Adrenal gland (tissue), 12 donors: ENCODE results near the gene ANXA8. TPM values are rescaled to one million over a fixed set of nuclear protein-coding genes. Genes with fewer than 3 reads are reported as not detected.
"Not testable (repeated sequence)": the region's sequence is repeated elsewhere in the genome, so short reads cannot be mapped to it uniquely, and the experiment has no call there.

Source experiments
- DNase-seq, 7 donors: peaks; one replicate each; pipeline ENCODE4 v3.0.0-alpha.2; 2019 to 2020
- H3K27ac ChIP-seq, 5 donors: fragments of 200-600 bp; sonication (generic) in 4 of 5; 1 replicate in 3 of 5; 2 replicates in 2 of 5; pipeline versions ENCODE4 v1.5.1 to v1.8.0; 2016 to 2020; ENCODE audit warnings: mild to moderate bottlenecking in 1 of 5
- H3K27me3 ChIP-seq: fragments of 200-600 bp; 2 replicates; pipeline ENCODE4 v1.8.0; 2021
- H3K36me3 ChIP-seq, 2 donors: fragments of 200-600 bp; replicated peaks in 1 of 2; 1 replicate in 1 of 2; 2 replicates in 1 of 2; pipeline versions ENCODE4 v1.5.1 to v1.8.0; 2018 to 2022
- H3K4me1 ChIP-seq, 2 donors: fragments of 200-600 bp; replicated peaks in 1 of 2; 1 replicate in 1 of 2; 2 replicates in 1 of 2; pipeline versions ENCODE4 v1.5.1 to v1.8.0; 2018 to 2021
- H3K4me3 ChIP-seq, 4 donors: fragments of 200-600 bp; sonication (generic) in 3 of 4; one replicate each; pipeline ENCODE4 v1.5.1; 2016 to 2018
- H3K9me3 ChIP-seq, 3 donors: fragments of 200-600 bp; sonication (generic) in 1 of 3; replicated peaks in 1 of 3; 1 replicate in 2 of 3; 2 replicates in 1 of 3; pipeline versions ENCODE4 v1.5.1 to v1.8.0; 2016 to 2021
- POLR2A ChIP-seq, 2 donors: fragments of 450-650 bp; IDR thresholded peaks; one replicate each; pipeline ENCODE4 v1.6.1; 2017; ENCODE audit warnings: antibody characterized with exemption in 2 of 2, mild to moderate bottlenecking in 2 of 2, moderate library complexity in 1 of 2
- WGBS, 4 donors: extraction: QIAGEN DNeasy Blood & Tissue Kit in 2 of 4; methylation state at CpG; one replicate each; pipeline versions ENCODE4 v1.1.5 to v1.1.7; 2013 to 2017; 5-methylcytosine and 5-hydroxymethylcytosine counted together
- intact Hi-C, 2 donors: fragments of 100-400 bp; cut with DNase I; formaldehyde crosslinking; loops; one replicate each; pipeline versions ENCODE4 v1.14.1 to v1.15.0; 2022 to 2023
- polyA plus RNA-seq, 3 donors: library from polyadenylated mRNA; stranded (reverse); fragments of 200-250 nt in 2 of 3; fragments of 350-450 nt in 1 of 3; fragmentation: Illumina TruSeq in 1 of 3; extraction: RNeasy Lipid Tissue Mini Kit (QIAGEN cat#74804) in 1 of 3; gene quantifications; one replicate each; pipeline ENCODE4 v1.2.3, GENCODE V29; 2013 to 2014
- total RNA-seq, 9 donors: library from RNA; depleted of rRNA in 4 of 9; stranded (reverse); fragments of >200 nt in 4 of 9; fragments of 120-200 nt in 1 of 9; fragmentation: NEBNext Ultra II Directional in 1 of 9; extraction: Animal tissue kit (Norgen Biotek cat#: 25700) in 1 of 9; gene quantifications; one replicate each; pipeline versions ENCODE4 v1.1.0 to v1.2.4, GENCODE V29; 2013 to 2023
- TF ChIP-seq, protein P1 (sequence below), 6 experiments: fragments of 450-650 bp in 4 of 6; fragments of 200-600 bp in 2 of 6; sonication (generic) in 1 of 6; IDR thresholded peaks; 1 replicate in 5 of 6; 2 replicates in 1 of 6; pipeline versions ENCODE4 v1.5.1 to v1.8.0; 2016 to 2021; ENCODE audit warnings: antibody characterized with exemption in 6 of 6, mild to moderate bottlenecking in 2 of 6, moderate library complexity in 1 of 6
- donor health status: healthy with polysubstance abuse.
- donor health status: Bipolar disorder and iron deficiency.
- donor health status: DM: yes; HTN: yes; CAD: no.
- donor health status: DM: no; HTN: no; CAD: no.
- donor health status: DM: no; HTN: no; CAD: no.
- donor health status: DM: yes; HTN: yes; CAD: no.

ANXA8 gene
- total and polyA plus RNA-seq, 12 donors: 0.33 to 2.2 (median 0.81) TPM; not detected in 3

DNA sequence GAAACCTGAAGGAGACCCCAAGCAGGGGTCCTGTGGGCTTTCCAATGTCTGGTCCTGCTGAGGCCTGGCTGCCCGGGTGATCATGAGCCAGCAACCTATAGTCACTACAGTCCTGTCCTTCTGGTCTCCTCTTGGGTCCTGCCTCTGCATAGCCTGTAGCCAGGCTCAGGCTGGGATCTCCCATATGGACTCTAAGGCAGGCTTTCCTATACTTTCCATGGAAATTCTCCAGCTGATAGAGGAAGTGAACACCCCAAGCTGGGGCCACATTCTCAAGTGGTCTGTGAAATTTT, 26.4 kb downstream of the ANXA8 start:
- intact Hi-C loops: loop anchor here in 1 of 2 donors (10.0 kb wide), 1 partner anchor 93 kb away; no protein-coding TSS in a partner anchor
- Histone ChIP-seq H3K4me3 (no peak overlapping the region), H3K4me1 (no peaks in the 10 kb centered on the region), H3K36me3 (no peaks in the 10 kb centered on the region), H3K9me3 (no peaks in the 10 kb centered on the region), H3K27ac (no peak overlapping the region), H3K27me3 (no peaks in the 10 kb centered on the region)
- TF ChIP-seq, protein P1, sequence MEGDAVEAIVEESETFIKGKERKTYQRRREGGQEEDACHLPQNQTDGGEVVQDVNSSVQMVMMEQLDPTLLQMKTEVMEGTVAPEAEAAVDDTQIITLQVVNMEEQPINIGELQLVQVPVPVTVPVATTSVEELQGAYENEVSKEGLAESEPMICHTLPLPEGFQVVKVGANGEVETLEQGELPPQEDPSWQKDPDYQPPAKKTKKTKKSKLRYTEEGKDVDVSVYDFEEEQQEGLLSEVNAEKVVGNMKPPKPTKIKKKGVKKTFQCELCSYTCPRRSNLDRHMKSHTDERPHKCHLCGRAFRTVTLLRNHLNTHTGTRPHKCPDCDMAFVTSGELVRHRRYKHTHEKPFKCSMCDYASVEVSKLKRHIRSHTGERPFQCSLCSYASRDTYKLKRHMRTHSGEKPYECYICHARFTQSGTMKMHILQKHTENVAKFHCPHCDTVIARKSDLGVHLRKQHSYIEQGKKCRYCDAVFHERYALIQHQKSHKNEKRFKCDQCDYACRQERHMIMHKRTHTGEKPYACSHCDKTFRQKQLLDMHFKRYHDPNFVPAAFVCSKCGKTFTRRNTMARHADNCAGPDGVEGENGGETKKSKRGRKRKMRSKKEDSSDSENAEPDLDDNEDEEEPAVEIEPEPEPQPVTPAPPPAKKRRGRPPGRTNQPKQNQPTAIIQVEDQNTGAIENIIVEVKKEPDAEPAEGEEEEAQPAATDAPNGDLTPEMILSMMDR (IDR thresholded peaks at IDR 0.05): no peak
- no peak for TF ChIP-seq POLR2A (IDR thresholded peaks at IDR 0.05)
- WGBS, 4 donors: 92 to 100% (median 100%) methylated on average over 1 of the region's 1 CpG; no CpG with 5 or more reads in 1 of the 4 donors
- peak in 1 of 7 donors; percentile 0 for DNase-seq

DNA sequence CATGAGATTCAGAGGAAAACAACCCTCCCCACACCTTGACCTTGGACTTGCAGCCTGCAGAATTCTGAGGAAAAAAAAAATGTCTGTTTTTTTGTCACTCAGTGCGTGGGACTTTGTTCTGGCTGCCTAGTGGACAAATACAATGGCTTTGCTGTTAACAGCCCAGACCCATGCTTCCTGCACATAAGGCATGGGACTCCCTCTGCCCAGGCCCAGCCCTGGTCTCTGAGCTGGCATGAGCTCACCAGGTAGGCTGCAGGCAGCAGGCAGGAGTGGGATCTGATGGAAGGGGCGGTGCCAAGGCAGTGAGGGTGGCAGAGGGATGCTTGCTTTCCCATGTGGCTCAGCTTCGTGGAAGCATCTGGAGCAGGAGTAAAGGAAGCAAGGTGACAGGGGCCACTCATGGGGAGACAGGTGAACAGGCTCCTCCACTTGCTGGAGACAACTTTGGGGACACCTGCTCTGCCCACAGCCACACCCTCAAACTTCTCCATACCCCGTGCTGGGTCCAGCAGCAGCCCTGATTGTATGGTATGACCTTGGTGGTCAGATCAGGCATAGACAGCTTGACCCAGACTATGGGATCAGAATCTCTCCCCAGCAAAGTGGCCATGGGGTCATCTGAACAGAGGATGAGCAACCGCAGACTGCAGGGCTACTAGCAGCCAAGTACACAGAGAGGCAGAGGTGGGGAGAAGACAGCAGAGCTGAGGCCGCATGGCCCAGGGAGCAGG, 27.0 kb downstream of the ANXA8 start:
- H3K27ac ChIP-seq: no peak overlapping the region

DNA sequence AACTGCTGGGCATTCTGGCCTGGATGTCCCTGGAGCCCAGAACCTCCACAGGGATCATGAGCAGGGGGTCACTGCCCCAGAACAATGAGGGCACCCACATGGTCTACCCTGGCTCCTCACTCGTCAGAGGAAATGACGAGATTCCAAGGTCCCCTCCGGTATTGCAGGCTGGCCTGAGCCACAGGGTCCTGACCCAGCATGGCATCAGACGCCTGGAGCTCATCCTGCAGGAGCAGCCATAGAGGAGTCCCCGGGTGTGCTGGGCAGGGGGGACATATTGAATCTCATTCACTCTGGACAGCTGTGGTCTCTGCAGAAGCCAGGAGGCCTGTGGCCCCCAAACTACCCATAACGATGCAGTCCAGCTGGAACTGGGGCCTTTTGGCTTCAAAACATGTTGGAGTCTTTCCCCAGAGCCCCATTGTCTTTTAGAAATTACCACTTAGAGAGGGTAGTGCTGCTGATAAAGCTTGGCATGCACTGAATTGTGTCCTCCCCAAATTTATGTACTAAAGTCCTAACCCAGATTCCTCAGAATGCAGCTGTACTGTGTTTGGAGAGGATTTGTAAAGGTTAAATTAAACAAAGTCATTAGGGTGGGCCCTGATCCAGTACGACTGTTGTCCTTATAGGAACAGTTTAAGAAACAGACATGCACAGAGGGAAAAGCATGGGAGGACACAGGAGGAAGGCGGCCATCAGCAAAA, 27.7 kb downstream of the ANXA8 start:
- intact Hi-C loops: loop anchor here in 1 of 2 donors (10.0 kb wide), 1 partner anchor 91 kb away; no protein-coding TSS in a partner anchor
- Histone ChIP-seq H3K4me3 (no peak overlapping the region), H3K4me1 (no peaks in the 10 kb centered on the region), H3K27me3 (no peaks in the 10 kb centered on the region), H3K36me3 (no peaks in the 10 kb centered on the region), H3K9me3 (no peaks in the 10 kb centered on the region), H3K27ac (no peak overlapping the region)
- TF ChIP-seq POLR2A (IDR thresholded peaks at IDR 0.05): no peak
- TF ChIP-seq, protein P1 (IDR thresholded peaks at IDR 0.05): no peak
- 70 to 83% (median 74%) methylated on average over 7 to 8 of the region's 8 CpGs for WGBS, 4 donors
- DNase-seq: peak in 1 of 7 donors; percentile 3

More for the DNA sequence above, 27.0 kb downstream of the ANXA8 start:
- no peak overlapping the region for H3K4me3 ChIP-seq
- no peaks in the 10 kb centered on the region for H3K36me3 ChIP-seq
- peak in 1 of 7 donors; percentile 5 for DNase-seq
- 80 to 94% (median 81%) methylated on average over 5 to 6 of the region's 6 CpGs for WGBS, 4 donors
- H3K4me1 ChIP-seq: no peaks in the 10 kb centered on the region
- H3K27me3 ChIP-seq: no peaks in the 10 kb centered on the region
- intact Hi-C loops: loop anchor here in 1 of 2 donors (10.0 kb wide), 1 partner anchor 92 kb away; no protein-coding TSS in a partner anchor
- TF ChIP-seq POLR2A (IDR thresholded peaks at IDR 0.05): no peak
- TF ChIP-seq, protein P1 (IDR thresholded peaks at IDR 0.05): no peak
- H3K9me3 ChIP-seq: no peaks in the 10 kb centered on the region

DNA sequence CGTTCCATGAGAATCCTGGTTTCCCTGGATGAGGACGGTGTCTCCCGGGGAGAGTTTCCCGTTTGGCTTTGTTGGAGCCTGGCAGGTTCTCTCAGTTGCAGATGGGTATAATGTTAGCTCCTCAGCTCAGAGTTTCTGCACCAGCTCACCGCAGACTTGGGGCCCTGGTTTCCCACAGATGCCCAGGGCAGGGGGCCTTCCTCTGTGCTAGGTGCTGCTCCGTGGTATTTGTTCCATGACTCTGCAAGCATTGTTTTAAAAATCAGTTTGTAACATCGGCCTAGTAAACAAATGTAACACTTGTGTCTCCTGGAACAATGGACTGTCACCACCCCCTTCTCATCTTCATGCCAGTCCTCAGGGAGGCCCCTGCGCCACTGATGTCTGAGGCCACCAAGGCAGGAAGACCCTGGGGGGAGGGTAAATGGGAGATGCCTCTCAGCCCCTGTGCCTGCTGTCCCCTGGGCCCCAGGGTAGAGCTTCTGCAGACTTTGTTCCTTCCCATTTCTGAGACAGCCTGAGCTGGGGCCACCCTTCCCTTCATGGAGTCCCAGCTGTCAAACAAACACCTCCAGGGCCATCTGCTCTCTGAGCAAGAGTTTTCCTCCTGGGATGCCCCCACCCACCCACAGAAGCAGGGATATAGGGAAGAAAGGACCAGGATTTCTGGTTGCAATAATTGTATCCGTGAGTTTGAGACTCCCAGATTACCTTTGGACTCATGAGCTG, 28.4 kb downstream of the ANXA8 start:
- H3K27me3 ChIP-seq, H3K4me1 ChIP-seq, H3K4me3 ChIP-seq, H3K36me3 ChIP-seq, H3K27ac ChIP-seq, H3K9me3 ChIP-seq: not testable (repeated sequence)
- peak in 1 of 7 donors; percentile 1 for DNase-seq
- intact Hi-C loops: loop anchor here in 1 of 2 donors (10.0 kb wide), 1 partner anchor 91 kb away; no protein-coding TSS in a partner anchor
- 70 to 84% (median 79%) methylated on average over 8 to 9 of the region's 9 CpGs for WGBS, 4 donors
